Posterior vena cava (tissue), 2 donors: ENCODE results near the gene SNX10. TPM values are rescaled to one million over a fixed set of nuclear protein-coding genes. Genes with fewer than 3 reads are reported as not detected.

ENCODE experiments used
- DNase-seq: peaks from one replicate; pipeline ENCODE4 v3.0.0-alpha.2; 2020; ENCODE audit warnings: low spot score
- intact Hi-C, 2 donors: fragments of 100-400 bp; cut with DNase I; formaldehyde crosslinking; loops; one replicate each; pipeline versions ENCODE4 v1.14.1 to v1.14.2; 2022 to 2023
- total RNA-seq, 2 donors: library from RNA; stranded (reverse); fragmentation: NEBNext Ultra II Directional; extraction: Animal tissue kit (Norgen Biotek cat#: 25700); gene quantifications; one replicate each; pipeline ENCODE4 v1.2.1, GENCODE V29; 2021
- donor health status: DM: yes; HTN: yes; CAD: no.
- donor health status: DM: yes; HTN: yes; CAD: no.

Gene SNX10
- total RNA-seq, 2 donors from 2014 or later, result 4.0 to 6.5 TPM

- DNase-seq, result peak; percentile 81
- intact Hi-C loops, result no loop called here
These were observed 38.0 kb downstream of the SNX10 start for GRCh38 chr7:26329520-26330255.

- DNase-seq, result no peak
- intact Hi-C loops, result no loop called here
These were observed 39.5 kb downstream of the SNX10 start for GRCh38 chr7:26331113-26331512.

GRCh38 chr7:26331789-26332188, 40.1 kb downstream of the SNX10 start:
- intact Hi-C loops, result no loop called here
- DNase-seq, result no peak

GRCh38 chr7:26332698-26333097, 41.0 kb downstream of the SNX10 start:
- no peak for DNase-seq
- intact Hi-C loops, result no loop called here

- no peak for DNase-seq
These were observed 42.7 kb downstream of the SNX10 start for GRCh38 chr7:26334166-26334859.

GRCh38 chr7:26337232-26337865, 45.7 kb downstream of the SNX10 start:
- DNase-seq, result no peak
- intact Hi-C loops, result no loop called here

More at GRCh38 chr7:26334166-26334859, 42.7 kb downstream of the SNX10 start:
- intact Hi-C loops, result no loop called here

GRCh38 chr7:26340476-26341018, 48.9 kb downstream of the SNX10 start:
- DNase-seq, result no peak
- intact Hi-C loops, result loop anchor here in 1 of 2 donors (10.0 kb wide), 1 partner anchor 256 kb away; no protein-coding TSS in a partner anchor

GRCh38 chr7:26343320-26343832, 51.7 kb downstream of the SNX10 start:
- intact Hi-C loops, result loop anchor here in 1 of 2 donors (10.0 kb wide), 1 partner anchor 259 kb away; no protein-coding TSS in a partner anchor
- no peak for DNase-seq

- DNase-seq, result no peak
These were observed 52.2 kb downstream of the SNX10 start for GRCh38 chr7:26343837-26344236.

GRCh38 chr7:26345202-26345601, 53.5 kb downstream of the SNX10 start:
- DNase-seq, result no peak

More at GRCh38 chr7:26343837-26344236, 52.2 kb downstream of the SNX10 start:
- intact Hi-C loops, result loop anchor here in 1 of 2 donors (10.0 kb wide), 1 partner anchor 259 kb away; no protein-coding TSS in a partner anchor

GRCh38 chr7:26345837-26346236, 54.2 kb downstream of the SNX10 start:
- intact Hi-C loops, result loop anchor here in 1 of 2 donors (5.0 to 10.0 kb wide), 2 partner anchors 261 to 364 kb away; no protein-coding TSS in a partner anchor
- DNase-seq, result no peak

More at GRCh38 chr7:26345202-26345601, 53.5 kb downstream of the SNX10 start:
- intact Hi-C loops, result loop anchor here in 1 of 2 donors (5.0 to 10.0 kb wide), 2 partner anchors 260 to 363 kb away; no protein-coding TSS in a partner anchor

GRCh38 chr7:26346611-26347203, 55.0 kb downstream of the SNX10 start:
- DNase-seq, result no peak
- intact Hi-C loops, result loop anchor here in 1 of 2 donors (5.0 to 10.0 kb wide), 2 partner anchors 262 to 364 kb away; no protein-coding TSS in a partner anchor

- no peak for DNase-seq
- intact Hi-C loops, result loop anchor here in 1 of 2 donors (5.0 to 10.0 kb wide), 2 partner anchors 264 to 366 kb away; no protein-coding TSS in a partner anchor
These were observed 56.7 kb downstream of the SNX10 start for GRCh38 chr7:26348234-26348851.

- intact Hi-C loops, result loop anchor here in 1 of 2 donors (5.0 to 10.0 kb wide), 2 partner anchors 264 to 367 kb away; no protein-coding TSS in a partner anchor
- no peak for DNase-seq
These were observed 57.6 kb downstream of the SNX10 start for GRCh38 chr7:26349005-26349915.

- intact Hi-C loops, result no loop called here
- DNase-seq, result no peak
These were observed 59.5 kb downstream of the SNX10 start for GRCh38 chr7:26351171-26351570.

- intact Hi-C loops, result no loop called here
- no peak for DNase-seq
These were observed 64.6 kb downstream of the SNX10 start for GRCh38 chr7:26356229-26356628.
